Urothelium cell line (cell line): ENCODE measurements around the gene ACVR1.
"Not testable (repeated sequence)": the region's sequence is repeated elsewhere in the genome, so short reads cannot be mapped to it uniquely, and the experiment has no call there.

Source experiments
- DNase-seq: peaks from one replicate; pipeline ENCODE4 v3.0.0; 2011; ENCODE audit warnings: low spot score, mixed read lengths
- FAIRE-seq: peaks from 2 replicates; lab custom pipeline; 2011; peaks lifted over from hg19 to GRCh38; lab: Jason Lieb, UNC

ACVR1 gene

GRCh38 chr2:157732596-157732995 lies 143.5 kb downstream of the ACVR1 start:
- no peak for FAIRE-seq
- DNase-seq = no peak

GRCh38 chr2:157727693-157728092 lies 148.4 kb downstream of the ACVR1 start:
- DNase-seq (no peak), FAIRE-seq (no peak)

- DNase-seq = no peak
- no peak for FAIRE-seq
Measured at GRCh38 chr2:157726946-157727345, 149.2 kb downstream of the ACVR1 start.

GRCh38 chr2:157725846-157726245 lies 150.3 kb downstream of the ACVR1 start:
- FAIRE-seq (no peak), DNase-seq (no peak)

GRCh38 chr2:157722580-157723234 lies 153.4 kb downstream of the ACVR1 start:
- DNase-seq (no peak), FAIRE-seq (no peak)

- DNase-seq = no peak
- FAIRE-seq = no peak
Measured at GRCh38 chr2:157720504-157720903, 155.6 kb downstream of the ACVR1 start.

GRCh38 chr2:157704653-157705052 lies 171.5 kb downstream of the ACVR1 start:
- FAIRE-seq, DNase-seq: not testable (repeated sequence)

- not testable (repeated sequence) for FAIRE-seq, DNase-seq
Measured at GRCh38 chr2:157704148-157704547, 172.0 kb downstream of the ACVR1 start.

- FAIRE-seq (no peak), DNase-seq (no peak)
Measured at GRCh38 chr2:157699806-157700205, 176.3 kb downstream of the ACVR1 start.

GRCh38 chr2:157699009-157699408 lies 177.1 kb downstream of the ACVR1 start:
- DNase-seq (no peak), FAIRE-seq (no peak)

GRCh38 chr2:157698430-157698829 lies 177.7 kb downstream of the ACVR1 start:
- DNase-seq (no peak), FAIRE-seq (no peak)

- no peak for DNase-seq
- no peak for FAIRE-seq
Measured at GRCh38 chr2:157696036-157696435, 180.1 kb downstream of the ACVR1 start.

- DNase-seq = peak; percentile 86
- FAIRE-seq = no peak
Measured at GRCh38 chr2:157692768-157693167, 183.4 kb downstream of the ACVR1 start.

GRCh38 chr2:157691695-157692094 lies 184.4 kb downstream of the ACVR1 start:
- DNase-seq (no peak), FAIRE-seq (no peak)

GRCh38 chr2:157691131-157691530 lies 185.0 kb downstream of the ACVR1 start:
- no peak for FAIRE-seq

More at GRCh38 chr2:157691131-157691530, 185.0 kb downstream of the ACVR1 start:
- DNase-seq = no peak
